ENCODE measurements around the gene DDX1. TPM values are rescaled to one million over a fixed set of nuclear protein-coding genes. Genes with fewer than 3 reads are reported as not detected.
A peak's percentile ranks its signal among the peaks of the same experiment; 100 is the strongest.

Gene DDX1
- total RNA-seq, 1 donor from 2014 or later: 105 TPM

DNA sequence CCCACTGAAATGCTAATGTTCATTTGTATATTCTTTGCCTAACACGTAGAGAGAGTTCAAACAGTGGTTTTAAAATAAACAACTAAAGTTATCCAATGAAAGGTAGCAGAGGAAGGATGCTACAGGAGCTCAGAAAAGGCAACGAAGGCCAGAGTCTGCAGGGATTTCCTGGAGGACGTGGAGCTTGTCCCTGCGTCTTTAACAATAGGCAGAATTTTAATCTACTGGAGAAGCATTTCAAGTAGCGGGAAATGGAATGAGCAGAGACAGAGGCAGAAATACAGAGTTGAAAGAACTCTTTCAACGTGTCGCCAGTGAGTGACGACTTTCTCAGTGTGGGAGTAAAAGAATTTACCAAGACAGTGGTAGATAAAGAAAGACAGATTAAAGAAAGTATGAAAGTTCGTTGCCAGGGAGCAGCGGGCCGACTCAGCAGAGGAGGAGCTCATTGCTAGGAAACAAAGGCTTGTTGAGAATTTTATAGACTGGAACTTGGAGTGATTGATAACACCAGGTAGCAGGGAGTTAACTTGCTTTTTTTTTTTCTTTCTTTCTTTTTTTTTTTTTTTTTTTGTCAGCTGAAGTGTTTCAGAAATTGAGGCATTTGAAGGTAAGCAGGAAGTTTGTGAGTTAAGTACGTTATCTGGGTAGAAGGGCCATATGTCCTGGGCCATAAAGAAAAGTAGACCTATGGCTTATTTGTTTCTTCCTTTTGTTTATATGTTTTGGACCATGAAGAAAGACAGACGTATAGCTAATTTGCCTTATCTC, 29.9 kb upstream of the DDX1 start:
- H3K27ac ChIP-seq (ENCODE audit: low read depth, low read length): peak overlapping the region; percentile 70
- no peaks in the 10 kb centered on the region for H3K27me3 ChIP-seq (ENCODE audit: control insufficient read depth in 3 of 3, insufficient read depth in 3 of 3, low read length in 3 of 3)
- H3K9ac ChIP-seq (ENCODE audit: low read depth in 1 of 3, low read length in 3 of 3): peak overlapping the region; percentile 85 to 96 (median 90)
- H3K4me1 ChIP-seq (ENCODE audit: control insufficient read depth in 3 of 3, insufficient read depth in 3 of 3, low read length in 3 of 3): peaks cover 8 to 28% (median 16%) of the 10 kb centered on the region in 3 donors
- no peaks in the 10 kb centered on the region for H3K9me3 ChIP-seq (ENCODE audit: control insufficient read depth in 3 of 3, low read length in 3 of 3)
- H3K4me3 ChIP-seq (ENCODE audit: low read length in 3 of 3): peak overlapping the region; percentile 90 to 91 (median 91)
- no peaks in the 10 kb centered on the region for H3K36me3 ChIP-seq (ENCODE audit: control insufficient read depth in 3 of 3, insufficient read depth in 3 of 3, low read length in 3 of 3)

- no peak overlapping the region for H3K27ac ChIP-seq (ENCODE audit: low read depth, low read length)
- no peak overlapping the region for H3K9ac ChIP-seq (ENCODE audit: low read depth in 1 of 3, low read length in 3 of 3)
- no peaks in the 10 kb centered on the region for H3K36me3 ChIP-seq (ENCODE audit: control insufficient read depth in 3 of 3, insufficient read depth in 3 of 3, low read length in 3 of 3)
- H3K4me1 ChIP-seq (ENCODE audit: control insufficient read depth in 3 of 3, insufficient read depth in 3 of 3, low read length in 3 of 3): peaks cover 8 to 28% (median 16%) of the 10 kb centered on the region in 3 donors
- H3K9me3 ChIP-seq (ENCODE audit: control insufficient read depth in 3 of 3, low read length in 3 of 3): no peaks in the 10 kb centered on the region
- H3K4me3 ChIP-seq (ENCODE audit: low read length in 3 of 3): no peak overlapping the region
- H3K27me3 ChIP-seq (ENCODE audit: control insufficient read depth in 3 of 3, insufficient read depth in 3 of 3, low read length in 3 of 3): no peaks in the 10 kb centered on the region
These were observed 29.2 kb upstream of the DDX1 start for GRCh38 chr2:15562354-15563031.

GRCh38 chr2:15563227-15564100, 28.2 kb upstream of the DDX1 start:
- no peak overlapping the region for H3K4me3 ChIP-seq (ENCODE audit: low read length in 3 of 3)
- H3K9me3 ChIP-seq (ENCODE audit: control insufficient read depth in 3 of 3, low read length in 3 of 3): no peaks in the 10 kb centered on the region
- H3K27me3 ChIP-seq (ENCODE audit: control insufficient read depth in 3 of 3, insufficient read depth in 3 of 3, low read length in 3 of 3): no peaks in the 10 kb centered on the region
- no peak overlapping the region for H3K27ac ChIP-seq (ENCODE audit: low read depth, low read length)
- H3K9ac ChIP-seq (ENCODE audit: low read depth in 1 of 3, low read length in 3 of 3): no peak overlapping the region
- no peaks in the 10 kb centered on the region for H3K36me3 ChIP-seq (ENCODE audit: control insufficient read depth in 3 of 3, insufficient read depth in 3 of 3, low read length in 3 of 3)
- peaks cover 2 to 21% (median 10%) of the 10 kb centered on the region in 3 donors for H3K4me1 ChIP-seq (ENCODE audit: control insufficient read depth in 3 of 3, insufficient read depth in 3 of 3, low read length in 3 of 3)

DNA sequence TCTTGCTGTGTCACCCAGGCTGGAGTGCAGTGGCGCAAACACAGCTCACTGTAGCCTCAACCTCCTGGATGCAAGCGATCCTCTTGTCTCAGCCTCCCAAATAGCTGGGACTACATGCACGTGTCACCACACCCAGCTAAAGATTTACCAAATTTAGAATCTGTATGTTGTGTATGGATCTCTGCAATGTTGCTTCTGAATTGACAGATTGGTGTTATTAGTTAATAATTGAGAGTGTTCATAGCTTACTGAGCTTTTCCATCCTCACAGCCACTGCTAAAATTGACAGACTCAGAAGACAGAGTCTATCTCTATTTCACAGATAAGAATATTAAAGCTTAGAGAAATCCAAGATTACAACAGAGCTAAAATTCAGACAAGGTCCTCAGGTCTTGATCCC, 26.3 kb upstream of the DDX1 start:
- no peaks in the 10 kb centered on the region for H3K36me3 ChIP-seq (ENCODE audit: control insufficient read depth in 3 of 3, insufficient read depth in 3 of 3, low read length in 3 of 3)
- no peak overlapping the region for H3K9ac ChIP-seq (ENCODE audit: low read depth in 1 of 3, low read length in 3 of 3)
- H3K27me3 ChIP-seq (ENCODE audit: control insufficient read depth in 3 of 3, insufficient read depth in 3 of 3, low read length in 3 of 3): no peaks in the 10 kb centered on the region
- H3K4me3 ChIP-seq (ENCODE audit: low read length in 3 of 3): no peak overlapping the region
- H3K27ac ChIP-seq (ENCODE audit: low read depth, low read length): no peak overlapping the region
- H3K9me3 ChIP-seq (ENCODE audit: control insufficient read depth in 3 of 3, low read length in 3 of 3): no peaks in the 10 kb centered on the region
- H3K4me1 ChIP-seq (ENCODE audit: control insufficient read depth in 3 of 3, insufficient read depth in 3 of 3, low read length in 3 of 3): peaks cover 0 to 7% (median 7%) of the 10 kb centered on the region in 3 donors

DNA sequence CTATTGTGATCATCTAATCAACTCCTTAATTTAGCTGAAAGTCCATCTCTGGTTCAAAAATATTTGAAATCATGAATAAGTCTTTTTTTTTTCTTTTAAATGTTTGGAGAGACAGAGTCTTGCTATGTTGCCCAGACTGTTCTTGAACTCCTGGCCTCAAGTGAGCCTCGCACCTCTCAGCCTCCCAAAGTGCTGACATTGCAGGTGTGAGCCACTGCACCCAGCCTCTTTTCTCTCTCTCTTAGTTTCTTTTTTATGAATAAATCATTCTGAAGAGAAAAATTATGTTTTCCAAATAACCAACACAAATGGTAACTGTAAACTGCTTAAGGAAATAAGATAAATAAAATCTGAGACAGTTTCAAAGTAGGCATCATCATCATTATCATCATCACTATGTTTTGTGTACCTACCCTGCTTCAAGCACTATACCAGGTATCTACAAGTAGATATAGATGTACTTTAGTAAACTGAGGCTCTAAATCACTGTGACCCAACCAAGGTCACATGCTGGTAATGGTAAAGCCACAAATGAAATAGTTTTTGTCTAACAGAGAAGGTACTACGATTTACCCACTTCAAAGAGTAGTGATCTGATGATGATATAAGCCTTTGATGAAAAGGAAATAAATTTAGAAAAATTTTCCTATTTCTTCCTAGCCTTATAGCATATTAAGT, 25.5 kb upstream of the DDX1 start:
- H3K27me3 ChIP-seq (ENCODE audit: control insufficient read depth in 3 of 3, insufficient read depth in 3 of 3, low read length in 3 of 3): no peaks in the 10 kb centered on the region
- no peaks in the 10 kb centered on the region for H3K9me3 ChIP-seq (ENCODE audit: control insufficient read depth in 3 of 3, low read length in 3 of 3)
- no peak overlapping the region for H3K27ac ChIP-seq (ENCODE audit: low read depth, low read length)
- H3K4me3 ChIP-seq (ENCODE audit: low read length in 3 of 3): no peak overlapping the region
- no peaks in the 10 kb centered on the region for H3K36me3 ChIP-seq (ENCODE audit: control insufficient read depth in 3 of 3, insufficient read depth in 3 of 3, low read length in 3 of 3)
- H3K9ac ChIP-seq (ENCODE audit: low read depth in 1 of 3, low read length in 3 of 3): no peak overlapping the region
- peaks cover 0 to 6% (median 5%) of the 10 kb centered on the region in 3 donors for H3K4me1 ChIP-seq (ENCODE audit: control insufficient read depth in 3 of 3, insufficient read depth in 3 of 3, low read length in 3 of 3)

DNA sequence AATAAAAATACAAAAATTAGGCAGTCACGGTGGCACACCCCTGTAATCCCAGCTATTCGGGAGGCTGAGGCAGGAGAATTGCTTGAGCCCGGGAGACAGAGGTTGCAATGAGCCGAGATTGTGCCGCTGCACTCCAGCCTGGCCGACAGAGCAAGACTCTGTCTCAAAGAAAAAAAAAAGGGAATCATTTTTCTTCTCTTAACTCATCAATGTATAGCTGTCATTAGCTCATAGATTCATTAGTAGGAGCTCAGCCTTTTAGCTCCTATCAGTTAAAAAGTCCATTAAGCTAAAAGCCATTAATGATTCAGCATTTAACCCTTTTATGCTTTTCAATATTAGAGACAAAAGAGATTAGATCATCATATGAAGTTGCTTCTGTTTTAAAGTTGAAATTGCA, 24.8 kb upstream of the DDX1 start:
- Histone ChIP-seq H3K9ac (ENCODE audit: low read depth in 1 of 3, low read length in 3 of 3) (no peak overlapping the region), H3K4me3 (ENCODE audit: low read length in 3 of 3) (no peak overlapping the region), H3K36me3 (ENCODE audit: control insufficient read depth in 3 of 3, insufficient read depth in 3 of 3, low read length in 3 of 3) (no peaks in the 10 kb centered on the region), H3K9me3 (ENCODE audit: control insufficient read depth in 3 of 3, low read length in 3 of 3) (no peaks in the 10 kb centered on the region), H3K4me1 (ENCODE audit: control insufficient read depth in 3 of 3, insufficient read depth in 3 of 3, low read length in 3 of 3) (peaks cover 0 to 5% (median 4%) of the 10 kb centered on the region in 3 donors), H3K27me3 (ENCODE audit: control insufficient read depth in 3 of 3, insufficient read depth in 3 of 3, low read length in 3 of 3) (no peaks in the 10 kb centered on the region), H3K27ac (ENCODE audit: low read depth, low read length) (no peak overlapping the region)

DNA sequence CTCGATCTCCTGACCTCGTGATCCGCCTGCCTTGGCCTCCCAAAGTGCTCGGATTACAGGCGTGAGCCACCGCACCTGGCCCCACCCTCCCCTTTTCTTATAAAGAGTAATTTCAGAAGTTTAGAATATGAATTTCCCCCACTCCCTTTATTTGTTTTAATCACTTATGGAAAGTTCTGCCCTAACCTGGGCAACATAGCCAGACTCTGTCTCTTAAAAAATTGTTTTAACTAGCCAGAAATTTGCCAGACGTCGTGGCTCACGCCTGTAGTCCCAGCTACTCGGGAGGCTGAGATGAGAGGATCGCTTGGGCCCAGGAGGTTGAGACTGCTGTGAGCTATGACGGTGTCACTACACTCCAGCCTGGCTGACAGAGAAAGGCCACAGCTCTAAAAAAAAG, 22.8 kb upstream of the DDX1 start:
- Histone ChIP-seq H3K9ac (ENCODE audit: low read depth in 1 of 3, low read length in 3 of 3) (no peak overlapping the region), H3K36me3 (ENCODE audit: control insufficient read depth in 3 of 3, insufficient read depth in 3 of 3, low read length in 3 of 3) (no peaks in the 10 kb centered on the region), H3K27me3 (ENCODE audit: control insufficient read depth in 3 of 3, insufficient read depth in 3 of 3, low read length in 3 of 3) (no peaks in the 10 kb centered on the region), H3K27ac (ENCODE audit: low read depth, low read length) (no peak overlapping the region), H3K4me3 (ENCODE audit: low read length in 3 of 3) (no peak overlapping the region), H3K4me1 (ENCODE audit: control insufficient read depth in 3 of 3, insufficient read depth in 3 of 3, low read length in 3 of 3) (peaks cover 0 to 5% (median 0%) of the 10 kb centered on the region in 3 donors), H3K9me3 (ENCODE audit: control insufficient read depth in 3 of 3, low read length in 3 of 3) (no peaks in the 10 kb centered on the region)

DNA sequence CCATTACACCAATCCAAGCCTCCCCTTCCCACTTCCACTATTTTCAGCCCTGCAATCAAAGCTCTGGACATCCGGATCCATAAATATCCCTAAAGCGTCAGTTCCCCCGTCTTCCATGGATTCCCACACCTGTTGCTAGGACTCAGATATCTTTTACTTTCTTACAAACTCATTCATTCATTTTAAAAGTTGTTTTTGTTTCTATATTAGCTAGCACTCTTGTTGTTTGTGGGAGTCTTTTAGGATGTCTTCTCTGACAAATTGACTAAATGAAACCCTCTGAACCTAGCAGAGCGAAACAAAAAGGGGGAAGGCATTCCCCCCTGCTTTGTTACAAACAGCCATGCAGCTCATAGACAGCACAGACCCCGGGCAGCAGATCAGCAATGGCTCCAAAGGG, 21.6 kb upstream of the DDX1 start:
- peaks cover 0 to 5% (median 0%) of the 10 kb centered on the region in 3 donors for H3K4me1 ChIP-seq (ENCODE audit: control insufficient read depth in 3 of 3, insufficient read depth in 3 of 3, low read length in 3 of 3)
- no peak overlapping the region for H3K4me3 ChIP-seq (ENCODE audit: low read length in 3 of 3)

DNA sequence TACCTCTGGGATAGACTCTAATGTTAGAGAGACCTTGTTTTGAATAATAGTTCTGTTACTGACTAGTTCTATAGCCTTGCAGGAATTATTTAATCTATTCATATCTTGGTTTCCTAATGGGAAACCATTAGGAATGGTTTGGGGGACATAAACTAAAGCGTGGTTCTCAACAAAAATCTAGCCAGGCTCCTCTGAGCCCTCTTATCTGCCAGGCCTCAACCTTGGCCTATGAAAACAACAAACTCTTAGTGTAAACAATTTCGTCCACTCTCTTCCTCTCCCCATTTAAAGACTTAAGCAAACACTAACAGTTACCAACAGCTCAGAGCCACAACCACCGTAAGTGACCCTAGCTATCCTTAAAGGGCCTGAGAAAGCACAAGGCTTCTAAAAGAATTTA, 19.9 kb upstream of the DDX1 start:
- Histone ChIP-seq H3K9me3 (ENCODE audit: control insufficient read depth in 3 of 3, low read length in 3 of 3) (no peaks in the 10 kb centered on the region), H3K36me3 (ENCODE audit: control insufficient read depth in 3 of 3, insufficient read depth in 3 of 3, low read length in 3 of 3) (no peaks in the 10 kb centered on the region), H3K27ac (ENCODE audit: low read depth, low read length) (no peak overlapping the region), H3K4me1 (ENCODE audit: control insufficient read depth in 3 of 3, insufficient read depth in 3 of 3, low read length in 3 of 3) (peaks cover 0 to 5% (median 0%) of the 10 kb centered on the region in 3 donors), H3K4me3 (ENCODE audit: low read length in 3 of 3) (no peak overlapping the region), H3K27me3 (ENCODE audit: control insufficient read depth in 3 of 3, insufficient read depth in 3 of 3, low read length in 3 of 3) (no peaks in the 10 kb centered on the region), H3K9ac (ENCODE audit: low read depth in 1 of 3, low read length in 3 of 3) (no peak overlapping the region)

More for the DNA sequence above, 21.6 kb upstream of the DDX1 start:
- H3K36me3 ChIP-seq (ENCODE audit: control insufficient read depth in 3 of 3, insufficient read depth in 3 of 3, low read length in 3 of 3): no peaks in the 10 kb centered on the region
- H3K9ac ChIP-seq (ENCODE audit: low read depth in 1 of 3, low read length in 3 of 3): peak overlapping the region in 2 of 3 donors; percentile 27 to 50
- H3K27ac ChIP-seq (ENCODE audit: low read depth, low read length): no peak overlapping the region
- H3K9me3 ChIP-seq (ENCODE audit: control insufficient read depth in 3 of 3, low read length in 3 of 3): no peaks in the 10 kb centered on the region
- H3K27me3 ChIP-seq (ENCODE audit: control insufficient read depth in 3 of 3, insufficient read depth in 3 of 3, low read length in 3 of 3): no peaks in the 10 kb centered on the region
